NCI-H526 (cell line): ENCODE measurements around the gene CLEC4G.
A peak's percentile ranks its signal among the peaks of the same experiment; 100 is the strongest.
"Not testable (repeated sequence)": the region's sequence is repeated elsewhere in the genome, so short reads cannot be mapped to it uniquely, and the experiment has no call there.

Experiments used
- DNase-seq, 2 experiments: peaks; one replicate each; lab custom pipeline; 2025; lab: John Stamatoyannopoulos, UW

Gene CLEC4G

DNA sequence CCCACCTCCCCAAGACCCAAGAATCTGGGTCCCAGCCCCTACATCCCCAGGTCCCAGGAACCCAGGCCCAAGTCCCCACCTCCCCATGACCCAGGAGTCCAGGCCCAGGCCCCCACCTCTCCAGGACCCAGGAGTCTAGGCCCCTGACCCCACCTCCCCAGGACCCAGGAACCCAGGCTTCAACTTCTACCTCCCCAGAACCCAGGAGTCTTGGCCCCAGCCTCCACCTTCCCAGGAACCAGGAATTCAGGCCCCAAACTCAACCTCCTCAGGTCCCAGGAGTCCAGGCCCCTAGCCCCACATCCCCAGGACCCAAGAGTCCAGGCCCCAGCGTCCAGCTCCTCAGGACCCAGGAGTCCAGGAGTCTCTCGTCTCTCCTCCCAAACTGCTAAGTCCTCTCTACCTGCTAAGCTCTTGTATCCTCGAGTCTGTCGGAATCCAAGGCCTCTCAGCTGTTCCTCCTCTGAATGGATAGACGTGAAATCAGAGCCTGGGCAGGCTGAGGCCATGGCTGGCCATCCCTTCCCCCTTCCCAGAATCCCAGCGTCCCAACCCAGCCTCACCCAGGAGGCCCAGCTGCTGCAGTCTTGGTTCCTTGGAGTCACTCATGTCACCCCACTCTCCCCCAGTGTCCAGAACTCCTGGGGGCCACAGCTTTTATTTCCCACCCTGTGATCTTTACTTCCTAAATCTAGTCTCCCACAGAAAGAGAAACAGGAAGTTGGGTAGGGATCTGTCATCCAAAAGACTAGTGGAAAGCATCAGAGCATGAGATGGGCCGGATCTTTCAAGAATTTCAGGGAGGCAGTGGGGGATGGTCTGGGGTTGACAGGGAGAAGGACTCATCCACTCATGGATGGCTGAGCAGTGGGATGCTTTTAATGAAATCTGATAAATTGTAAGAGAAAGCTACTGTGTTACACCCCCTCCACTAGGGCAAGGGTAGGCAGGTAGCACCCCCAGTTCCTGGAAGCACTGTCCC, 15.3 kb upstream of the CLEC4G start, which contains the start of gene CD209:
CD209 (minus strand) TSS at position 632 of the 982 bp plus-strand sequence; CDS start at position 609, 23 bp downstream.
- DNase-seq: no peak

GRCh38 chr19:7746306-7746705, 14.4 kb upstream of the CLEC4G start:
- DNase-seq: not testable (repeated sequence)

DNA sequence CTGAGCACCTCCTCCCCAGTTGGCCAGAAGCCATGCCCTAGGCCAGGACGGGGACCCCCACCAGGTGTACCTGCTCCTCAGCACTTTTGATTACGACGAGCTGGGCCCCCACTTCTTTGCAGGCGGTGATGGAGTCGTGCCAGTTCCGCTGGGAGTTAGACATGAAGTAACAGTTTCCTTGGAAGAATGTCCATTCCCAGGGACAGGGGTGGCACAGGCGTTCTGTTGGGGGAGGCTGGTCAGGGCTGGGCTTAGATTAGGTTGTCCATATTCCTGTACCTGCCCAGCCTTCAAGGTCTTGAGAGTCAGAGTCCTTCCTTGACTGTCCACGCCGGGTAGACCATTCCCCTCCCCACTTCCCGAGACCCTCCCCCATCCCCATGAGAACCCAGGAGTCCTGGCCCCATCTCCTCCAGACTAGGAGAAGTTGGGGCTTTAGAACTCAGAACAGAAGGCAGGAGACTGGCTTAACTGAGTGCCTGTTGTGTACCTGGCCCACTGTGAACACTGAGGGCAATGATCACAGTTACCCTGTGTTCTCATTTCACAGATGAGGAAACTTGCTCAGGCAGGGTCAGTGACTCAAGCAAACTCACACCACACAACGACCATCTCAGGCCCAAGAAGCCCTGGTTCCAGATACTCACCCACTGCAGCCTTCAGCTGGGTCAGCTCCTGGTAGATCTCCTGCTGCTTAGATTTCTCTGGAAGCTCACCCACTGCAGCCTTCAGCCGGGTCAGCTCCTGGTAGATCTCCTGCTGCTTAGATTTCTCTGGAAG, 13.2 kb upstream of the CLEC4G start:
- DNase-seq: no peak

GRCh38 chr19:7744199-7744786, 12.4 kb upstream of the CLEC4G start:
- no peak for DNase-seq

DNA sequence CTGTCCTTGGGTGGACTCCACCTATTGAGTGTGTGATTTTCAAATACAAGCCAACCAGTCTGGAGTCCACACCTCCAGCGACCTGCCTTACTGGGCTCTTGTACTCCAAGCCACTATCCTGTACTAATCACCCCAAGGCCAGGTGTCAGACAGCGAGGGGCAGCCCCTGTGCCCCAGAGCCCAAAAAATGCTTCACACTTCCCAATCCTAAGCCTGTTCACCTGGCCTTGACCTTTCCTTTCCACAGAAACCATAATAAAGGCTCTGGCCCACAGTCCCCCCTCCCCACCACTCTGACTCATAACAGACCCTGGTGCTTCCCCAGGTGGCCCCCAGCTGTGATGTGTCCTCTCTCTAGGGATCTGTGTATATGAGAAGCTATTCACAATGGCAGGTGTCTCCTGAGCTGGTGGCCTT, 11.5 kb upstream of the CLEC4G start:
- no peak for DNase-seq

- no peak for DNase-seq
Observed at GRCh38 chr19:7742991-7743390, 11.1 kb upstream of the CLEC4G start.

- DNase-seq: no peak
Observed at GRCh38 chr19:7742575-7742974, 10.7 kb upstream of the CLEC4G start.

- no peak for DNase-seq
Observed at GRCh38 chr19:7740682-7741054, 8.8 kb upstream of the CLEC4G start.

DNA sequence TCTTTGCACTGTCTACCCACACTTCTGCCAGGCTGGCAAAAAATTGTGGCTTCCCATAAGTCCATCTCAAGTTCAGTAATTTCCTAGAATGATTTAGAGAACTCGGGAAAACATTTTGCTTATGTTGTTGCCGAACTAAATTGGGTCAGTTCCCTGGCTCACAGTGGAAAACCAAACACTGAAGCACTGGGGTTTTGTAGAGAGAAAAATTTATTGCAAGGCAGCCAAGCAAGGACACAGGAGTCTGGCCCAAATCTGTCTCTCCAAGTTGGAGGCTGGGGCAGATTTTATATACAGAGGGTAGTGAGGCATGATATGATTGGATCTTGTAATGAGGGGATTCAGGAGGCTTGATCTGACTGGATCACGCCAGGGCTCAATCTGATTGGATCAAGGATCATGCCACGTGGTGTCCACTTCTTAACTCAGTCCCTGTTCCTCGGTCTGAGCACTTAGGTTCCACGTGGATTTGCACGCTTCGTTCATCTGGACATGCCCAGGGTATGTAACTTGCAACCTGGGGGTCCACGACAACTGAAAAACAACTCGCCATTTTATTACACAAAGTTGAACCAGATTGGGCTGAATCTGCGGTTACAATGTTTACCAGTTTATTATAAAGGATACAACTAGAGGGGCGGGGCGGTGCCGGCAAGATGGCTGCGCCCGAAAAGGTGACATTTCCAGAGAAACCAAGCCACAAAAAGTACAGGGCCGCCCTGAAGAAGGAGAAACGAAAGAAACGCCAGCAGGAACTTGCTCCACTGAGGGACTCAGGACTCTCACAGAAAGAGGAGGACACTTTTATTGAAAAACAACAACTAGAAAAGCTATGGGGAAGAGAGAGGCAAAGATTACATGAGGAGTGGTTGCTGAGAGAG, 8.1 kb upstream of the CLEC4G start:
- DNase-seq: no peak

- DNase-seq: no peak
Observed at GRCh38 chr19:7739211-7739755, 7.4 kb upstream of the CLEC4G start.

- DNase-seq: no peak
Observed at GRCh38 chr19:7738023-7738422, 6.1 kb upstream of the CLEC4G start.

DNA sequence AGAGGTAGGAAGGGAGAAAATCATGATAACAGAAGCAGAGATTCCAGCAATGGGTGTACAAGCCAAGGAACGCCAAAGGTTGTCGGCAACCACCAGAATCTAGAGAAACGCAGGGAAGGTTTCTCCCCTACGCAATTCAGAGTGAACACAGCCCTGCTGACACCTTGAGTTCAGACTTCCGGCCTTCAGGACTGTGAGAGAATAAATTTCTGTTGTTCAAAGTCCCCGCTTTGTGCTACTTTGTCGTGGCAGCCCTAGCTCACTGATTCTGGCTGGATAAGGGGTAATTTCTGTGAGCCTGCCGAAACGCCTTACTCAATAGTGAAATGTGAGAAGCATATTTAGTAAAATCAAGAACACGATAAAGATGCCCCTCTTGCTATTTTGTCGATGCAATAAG, 5.3 kb upstream of the CLEC4G start:
- DNase-seq: no peak

GRCh38 chr19:7736148-7736547, 4.2 kb upstream of the CLEC4G start:
- no peak for DNase-seq

DNA sequence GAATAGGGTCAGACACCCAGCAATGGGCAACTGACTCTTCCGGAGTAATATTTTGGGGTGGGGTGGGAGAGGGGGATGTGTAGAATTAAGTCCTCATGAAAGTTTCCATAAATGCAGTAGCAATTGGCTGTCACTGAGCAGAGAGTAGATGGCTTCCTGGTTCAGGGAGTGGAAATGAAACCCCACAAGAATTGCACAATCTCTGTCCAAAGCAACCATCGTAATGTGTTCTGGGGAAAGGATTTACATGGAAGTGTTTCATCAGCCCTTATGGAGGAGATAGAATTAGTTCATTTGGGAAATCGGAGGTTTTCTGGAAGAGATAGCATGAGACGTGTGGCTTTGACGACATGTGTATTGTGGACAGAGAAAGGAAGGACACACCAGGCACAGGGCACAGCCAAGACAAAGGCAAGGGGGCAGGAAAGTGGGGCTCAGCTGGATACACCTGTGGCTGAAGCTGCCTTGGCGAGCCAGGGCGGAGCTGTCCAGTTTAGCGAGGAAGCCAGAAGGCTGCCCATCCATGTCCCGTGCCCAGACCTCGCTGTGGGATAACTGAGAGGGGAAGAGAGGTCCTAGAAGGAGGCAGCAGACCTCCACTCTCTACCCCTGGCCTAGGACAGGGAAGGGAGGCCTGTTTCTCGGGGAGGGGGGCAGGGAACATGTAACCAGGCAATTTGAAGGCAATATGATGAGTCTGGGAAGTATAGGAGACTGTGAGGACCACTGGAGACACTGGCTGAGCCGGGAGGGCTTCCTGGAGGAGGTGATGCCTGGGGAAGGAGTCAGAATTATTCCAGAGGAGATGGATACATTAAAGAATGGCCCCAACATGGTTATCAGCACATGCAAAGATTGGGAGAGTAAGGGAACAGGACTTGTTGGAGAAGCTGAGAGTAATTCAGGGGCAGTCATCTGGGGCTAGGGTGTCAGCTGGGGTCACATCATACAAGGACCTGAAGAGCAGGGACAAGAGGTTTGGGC, 2.6 kb upstream of the CLEC4G start:
- no peak for DNase-seq

DNA sequence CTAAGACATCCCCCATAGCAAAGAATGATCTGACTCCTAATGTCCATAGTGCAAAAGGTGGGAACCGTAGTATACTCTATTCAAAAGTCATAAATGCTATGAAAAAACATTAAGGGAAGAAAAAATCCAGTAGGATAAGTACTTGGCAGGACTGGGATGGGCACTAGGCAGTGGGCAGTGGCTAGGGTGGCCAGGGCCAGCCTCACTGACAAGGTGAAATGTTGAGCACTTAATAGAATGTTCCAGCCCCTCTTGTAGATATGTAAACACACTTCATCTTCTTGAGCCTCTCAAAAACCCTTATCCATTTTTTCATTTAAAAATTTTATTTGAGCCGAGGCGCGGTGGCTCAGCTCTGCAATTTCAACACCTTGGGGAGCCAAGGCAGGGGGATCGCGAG, 1.5 kb upstream of the CLEC4G start:
- no peak for DNase-seq

DNA sequence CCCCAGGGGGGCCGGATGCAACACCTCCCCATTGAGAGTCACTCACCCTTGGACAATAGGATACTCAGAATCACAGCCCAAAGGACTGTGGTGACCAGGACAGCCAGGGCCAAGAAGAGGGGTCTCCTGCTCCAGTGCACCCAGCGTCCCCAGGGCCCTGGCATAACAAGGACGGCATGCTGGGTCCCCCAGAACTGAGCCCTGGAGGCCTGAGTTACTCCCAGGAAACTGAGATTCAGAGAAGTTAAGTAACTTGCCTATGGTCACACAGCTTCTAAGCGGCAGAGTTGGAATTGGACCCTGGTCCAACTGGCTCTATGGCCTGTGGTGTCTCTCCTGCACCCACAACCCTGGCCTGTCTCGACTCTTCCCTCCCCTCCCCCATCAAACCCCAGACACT, 295 bp downstream of the CLEC4G start:
- no peak for DNase-seq

DNA sequence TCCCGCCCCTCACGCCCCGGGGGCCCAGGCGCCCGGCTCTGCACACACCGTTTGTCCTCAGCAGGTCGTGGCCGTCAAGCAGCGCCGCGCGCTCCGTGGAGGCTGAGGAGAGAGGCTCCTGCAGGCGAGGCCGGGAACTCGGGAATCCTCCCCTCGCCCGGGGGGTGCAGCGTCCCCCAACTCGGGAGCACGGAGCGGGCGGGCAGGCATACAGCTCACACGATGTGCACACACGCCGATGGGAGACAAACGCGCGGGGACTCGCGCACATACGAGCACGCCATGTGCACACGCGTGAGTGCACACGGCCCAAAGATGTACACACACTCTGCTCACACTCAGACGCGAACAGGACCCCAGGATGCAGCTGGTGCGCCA, 703 bp downstream of the CLEC4G start:
- DNase-seq: no peak

DNA sequence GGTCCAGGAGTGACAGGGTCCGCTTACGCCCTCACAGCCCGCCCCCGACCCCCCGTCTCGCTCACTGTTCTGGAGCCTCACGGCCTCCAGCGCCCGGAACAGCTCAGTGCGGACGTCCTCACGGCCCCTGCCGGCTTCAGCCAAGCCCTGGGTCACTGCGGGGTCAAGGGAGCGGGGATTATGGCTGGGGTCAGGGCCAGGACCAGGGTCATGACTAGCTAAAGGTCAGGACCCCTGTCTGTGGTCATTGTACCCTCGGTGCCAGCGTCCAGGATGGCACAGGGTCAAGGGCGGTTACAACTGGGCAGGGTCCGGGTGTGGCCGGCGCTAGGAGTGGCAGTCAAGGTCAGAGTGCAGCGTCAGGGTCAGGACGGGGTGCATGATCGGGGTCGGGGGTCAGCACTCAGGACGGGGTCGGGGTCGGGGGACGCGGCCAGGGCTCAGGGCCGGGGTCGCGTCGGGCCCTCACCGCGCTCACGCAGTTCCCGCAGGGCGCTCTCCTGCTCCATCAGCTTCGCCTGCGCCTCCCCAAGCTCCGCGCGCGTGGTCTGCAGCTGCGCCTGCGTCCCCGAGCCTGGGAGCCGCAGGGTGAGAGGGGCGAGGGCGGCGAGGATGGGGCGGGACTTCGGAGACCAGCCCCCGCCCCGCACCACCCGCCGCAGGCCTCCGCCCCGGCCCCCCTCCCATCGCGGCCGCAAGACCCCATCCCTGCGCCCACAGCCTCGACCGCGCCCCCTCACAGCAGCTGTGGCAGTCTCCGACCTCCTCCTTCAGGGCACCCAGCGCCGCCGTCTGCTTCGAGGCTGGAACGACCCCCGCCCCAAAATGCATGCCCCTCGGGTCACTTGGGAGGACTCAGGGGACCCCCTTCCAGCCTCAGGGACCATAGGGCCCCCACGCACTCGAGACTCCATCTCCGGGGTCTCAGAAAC, 1.4 kb downstream of the CLEC4G start:
- no peak for DNase-seq

GRCh38 chr19:7729831-7730285, 2.1 kb downstream of the CLEC4G start:
- DNase-seq: peak in 1 of 2 experiments; percentile 6
